Heart right ventricle (tissue), 16 donors: ENCODE data around the gene MARCHF11. TPM values are rescaled to one million over a fixed set of nuclear protein-coding genes. Genes with fewer than 3 reads are reported as not detected.

Source experiments
- ATAC-seq, 8 donors: fragments of 200-7000 bp; cut with Tn5 transposase; one replicate each; pipeline ENCODE4 v1.9.1; 2020; ENCODE audit warnings: mild to moderate bottlenecking in 8 of 8, moderate library complexity in 8 of 8, moderate number of reproducible peaks in 1 of 8
- DNase-seq, 2 donors: peaks; one replicate each; pipeline ENCODE4 v3.0.0-alpha.2; 2020
- H3K27ac ChIP-seq, 10 donors: fragments of 200-600 bp; sonication (generic) in 2 of 10; one replicate each; pipeline versions ENCODE4 v1.5.0 to v1.8.0; 2020 to 2022; ENCODE audit warnings: mild to moderate bottlenecking in 3 of 10
- H3K27me3 ChIP-seq, 7 donors: fragments of 200-600 bp; one replicate each; pipeline ENCODE4 v1.8.0; 2021 to 2022; ENCODE audit warnings: mild to moderate bottlenecking in 2 of 7
- H3K36me3 ChIP-seq, 9 donors: fragments of 200-600 bp; sonication (generic) in 1 of 9; one replicate each; pipeline versions ENCODE4 v1.5.0 to v1.8.0; 2020 to 2022; ENCODE audit warnings: mild to moderate bottlenecking in 2 of 9
- H3K4me1 ChIP-seq, 9 donors: fragments of 200-600 bp; sonication (generic) in 1 of 9; one replicate each; pipeline versions ENCODE4 v1.5.0 to v1.8.0; 2020 to 2022; ENCODE audit warnings: mild to moderate bottlenecking in 4 of 9
- H3K4me3 ChIP-seq, 10 donors: fragments of 200-600 bp; sonication (generic) in 2 of 10; one replicate each; pipeline versions ENCODE4 v1.5.0 to v1.8.0; 2020 to 2022; ENCODE audit warnings: mild to moderate bottlenecking in 7 of 10, moderate library complexity in 2 of 10
- H3K9me3 ChIP-seq, 11 donors: fragments of 200-600 bp in 10 of 11; sonication (generic) in 2 of 11; one replicate each; pipeline versions ENCODE4 v1.5.0 to v1.8.0; 2013 to 2022; ENCODE audit warnings: mild to moderate bottlenecking in 2 of 11, control low read depth in 1 of 11, moderate library complexity in 1 of 11
- CTCF ChIP-seq, 9 donors: fragments of 200-600 bp; sonication (generic) in 2 of 9; IDR thresholded peaks; one replicate each; pipeline versions ENCODE4 v1.5.0 to v1.8.0; 2021 to 2022; ENCODE audit warnings: antibody characterized with exemption in 9 of 9, mild to moderate bottlenecking in 5 of 9, moderate library complexity in 1 of 9
- WGBS, 2 donors: extraction: QIAGEN DNeasy Blood & Tissue Kit; methylation state at CpG; one replicate each; pipeline ENCODE4 v1.1.7; 2013; ENCODE audit warnings: inconsistent platforms in 1 of 2; 5-methylcytosine and 5-hydroxymethylcytosine counted together
- intact Hi-C, 10 donors: fragments of 100-400 bp; cut with DNase I; formaldehyde crosslinking; loops; one replicate each; pipeline versions ENCODE4 v1.11.1 to v1.14.2; 2022
- polyA plus RNA-seq, 2 donors: library from polyadenylated mRNA; stranded (reverse); fragments of 200-250 nt; gene quantifications; one replicate each; pipeline ENCODE4 v1.2.3, GENCODE V29; 2013
- total RNA-seq, 10 donors: library from RNA; stranded (reverse); fragmentation: NEBNext Ultra II Directional in 3 of 10; extraction: Animal tissue kit (Norgen Biotek cat#: 25700) in 3 of 10; gene quantifications; one replicate each; pipeline versions ENCODE4 v1.2.1 to v1.2.4, GENCODE V29; 2021 to 2023
- donor health status: Arrhythmogenic right ventricular cardiomyopathy.
- donor health status: ischemic (EF 13 %, LVEDD 7.1; RV severe dilation, severe dysfunction).
- donor health status: healthy with polysubstance abuse.
- donor health status: DM: no; HTN: yes; CAD: no.
- donor health status: DM: no; HTN: no; CAD: no.
- donor health status: ischemic (EF 25% LVEDD 6.9; RV normal size, moderate dysfunction).
- donor health status: ischemic (EF 25% LVEDD 5.7; RV mildly dilated, moderate dysfunction).
- donor health status: healthy.
- donor health status: DM: yes; HTN: yes; CAD: no.
- donor health status: Ischemic cardiomyopathy.
- donor health status: ischemic (EF 35%, LVEDD 5.7; RV mildly dilated, moderate dysfunction).
- donor health status: nonischemic (EF 11% LVEDD 7.7; RV severe dilation, severe dysfunction).
- donor health status: DM: yes; HTN: yes; CAD: no.
- donor health status: PGD.
- donor health status: ischemic (EF 29% LVEDD 5.4; RV normal size, mild dysfunction).
- donor health status: nonischemic (EF 23%, LVEDD 6.1; RV moderate dilation, normal function).

Gene MARCHF11
- total and polyA plus RNA-seq, 12 donors: 0.58 to 7.9 (median 3.5) TPM

GRCh38 chr5:16115140-16115539 lies 64.5 kb downstream of the MARCHF11 start:
- no peak for DNase-seq
- 73 to 74% methylated on average over 8 of the region's 8 CpGs for WGBS, 2 donors
- TF ChIP-seq CTCF (IDR thresholded peaks at IDR 0.05): no peak
- ATAC-seq: no peak
- Histone ChIP-seq H3K27ac (no peak overlapping the region), H3K36me3 (no peaks in the 10 kb centered on the region), H3K27me3 (no peaks in the 10 kb centered on the region), H3K4me1 (peaks cover 0 to 6% (median 0%) of the 10 kb centered on the region in 9 donors), H3K4me3 (no peak overlapping the region), H3K9me3 (peaks cover 0 to 7% (median 0%) of the 10 kb centered on the region in 11 donors)
- intact Hi-C loops: no loop called here

GRCh38 chr5:16108418-16108817 lies 71.2 kb downstream of the MARCHF11 start:
- no peak for TF ChIP-seq CTCF (IDR thresholded peaks at IDR 0.05)
- H3K36me3 ChIP-seq: no peaks in the 10 kb centered on the region
- no peak for ATAC-seq
- H3K9me3 ChIP-seq: peaks cover 0 to 28% (median 0%) of the 10 kb centered on the region in 11 donors
- intact Hi-C loops: no loop called here
- H3K27me3 ChIP-seq: no peaks in the 10 kb centered on the region
- H3K4me3 ChIP-seq: no peak overlapping the region
- 54 to 69% methylated on average over 3 of the region's 3 CpGs for WGBS, 2 donors
- no peaks in the 10 kb centered on the region for H3K4me1 ChIP-seq
- no peak for DNase-seq
- H3K27ac ChIP-seq: no peak overlapping the region

- intact Hi-C loops: no loop called here
- no peaks in the 10 kb centered on the region for H3K36me3 ChIP-seq
- no peak for TF ChIP-seq CTCF (IDR thresholded peaks at IDR 0.05)
- no peaks in the 10 kb centered on the region for H3K4me1 ChIP-seq
- no peak overlapping the region for H3K4me3 ChIP-seq
- no peaks in the 10 kb centered on the region for H3K27me3 ChIP-seq
- DNase-seq: no peak
- ATAC-seq: no peak
- H3K9me3 ChIP-seq: peaks cover 0 to 39% (median 4%) of the 10 kb centered on the region in 11 donors
- H3K27ac ChIP-seq: no peak overlapping the region
- whole genome bisulfite sequencing, 2 donors: 54 to 68% methylated on average over 2 of the region's 2 CpGs
These were observed 74.6 kb downstream of the MARCHF11 start for GRCh38 chr5:16104961-16105360.

GRCh38 chr5:16095612-16096011 lies 84.0 kb downstream of the MARCHF11 start:
- no peaks in the 10 kb centered on the region for H3K27me3 ChIP-seq
- no peaks in the 10 kb centered on the region for H3K4me1 ChIP-seq
- no peak for TF ChIP-seq CTCF (IDR thresholded peaks at IDR 0.05)
- peak in 1 of 8 donors; percentile 49 for ATAC-seq
- H3K9me3 ChIP-seq: peaks cover 0 to 8% (median 0%) of the 10 kb centered on the region in 11 donors
- no peak for DNase-seq
- H3K27ac ChIP-seq: no peak overlapping the region
- WGBS, 2 donors: 11 to 12% methylated on average over 5 of the region's 5 CpGs
- no peaks in the 10 kb centered on the region for H3K36me3 ChIP-seq
- intact Hi-C loops: no loop called here
- H3K4me3 ChIP-seq: no peak overlapping the region
